K562 (cell line): ENCODE data around the gene CLCA2. TPM values are rescaled to one million over a fixed set of nuclear protein-coding genes. Genes with fewer than 3 reads are reported as not detected.
A peak's percentile ranks its signal among the peaks of the same experiment; 100 is the strongest.

Source experiments
- CBX1 ChIP-seq: sonication (generic); IDR thresholded peaks from 2 replicates; pipeline ENCODE4 v1.6.1; 2016; ENCODE audit warnings: antibody characterized with exemption, low read depth, mild to moderate bottlenecking
- DACH1 ChIP-seq: fragments of 450-650 bp; IDR thresholded peaks from 2 replicates; pipeline ENCODE4 v1.6.1; 2018; ENCODE audit not compliant: partially characterized antibody
- E4F1 ChIP-seq: fragments of 250-450 bp; sonication (Bioruptor Pico); IDR thresholded peaks from 2 replicates; pipeline ENCODE4 v1.5.0; 2021; ENCODE audit warnings: mild to moderate bottlenecking, borderline replicate concordance
- ELF4 ChIP-seq: fragments of 450-650 bp; formaldehyde crosslinking; IDR thresholded peaks from 2 replicates; pipeline ENCODE4 v1.4.0; 2022; ENCODE audit warnings: missing genetic modification characterization
- ETV1 ChIP-seq: fragments of 450-650 bp; conservative IDR thresholded peaks from 2 replicates; pipeline ENCODE4 v1.6.1; 2016; ENCODE audit warnings: missing genetic modification characterization, control low read depth, low read depth, missing compliant biosample characterization
- FUS ChIP-seq: fragments of 200-400 bp; formaldehyde crosslinking; optimal IDR thresholded peaks from 2 replicates; pipeline ENCODE3; 2017; ENCODE audit warnings: low read depth, low read length
- HDAC3 ChIP-seq: fragments of 450-650 bp; IDR thresholded peaks from 2 replicates; pipeline ENCODE4 v1.6.1; 2018; ENCODE audit warnings: borderline replicate concordance, mild to moderate bottlenecking, moderate library complexity; ENCODE audit not compliant: partially characterized antibody
- KDM5B ChIP-seq: fragments of 200-600 bp; sonication (generic); IDR thresholded peaks from 2 replicates; pipeline ENCODE4 v1.6.1; 2012; ENCODE audit warnings: low read depth, mild to moderate bottlenecking, moderate library complexity, low read length, control low read depth, inconsistent platforms; ENCODE audit not compliant: insufficient replicate concordance
- MEIS2 ChIP-seq: fragments of 450-650 bp; IDR thresholded peaks from 2 replicates; pipeline ENCODE4 v1.6.1; 2014; ENCODE audit warnings: mild to moderate bottlenecking; ENCODE audit not compliant: partially characterized antibody
- MTA2 ChIP-seq: fragments of 450-650 bp; IDR thresholded peaks from 2 replicates; pipeline ENCODE4 v1.6.1; 2016; ENCODE audit warnings: low read depth
- NFYB ChIP-seq: IDR thresholded peaks from 2 replicates; pipeline ENCODE4 v1.6.1; 2011; ENCODE audit warnings: mild to moderate bottlenecking, moderate library complexity; ENCODE audit not compliant: insufficient read length; ENCODE audit errors: extremely low read depth
- SP2 ChIP-seq: IDR thresholded peaks from 2 replicates; pipeline ENCODE4 v1.6.1; 2011; ENCODE audit warnings: mild to moderate bottlenecking, low read depth, low read length, moderate library complexity; ENCODE audit not compliant: poor library complexity, severe bottlenecking; ENCODE audit errors: extremely low read depth
- SRSF3 ChIP-seq: fragments of 200-400 bp; formaldehyde crosslinking; IDR thresholded peaks from 2 replicates; pipeline ENCODE4 v1.6.1; 2016; ENCODE audit warnings: mild to moderate bottlenecking, low read length, moderate library complexity; ENCODE audit not compliant: insufficient read depth
- TAF1 ChIP-seq: IDR thresholded peaks from 2 replicates; pipeline ENCODE4 v1.6.1; 2011; ENCODE audit warnings: mild to moderate bottlenecking, low read length, moderate library complexity; ENCODE audit not compliant: insufficient read depth, control insufficient read depth, severe bottlenecking; ENCODE audit errors: extremely low read depth
- TCF7 ChIP-seq: sonication (generic); IDR thresholded peaks from 2 replicates; pipeline ENCODE4 v1.6.1; 2016; ENCODE audit warnings: antibody characterized with exemption, borderline replicate concordance
- TEAD1 ChIP-seq, 2 experiments: fragments of 450-650 bp in 1 of 2; sonication (generic) in 1 of 2; formaldehyde crosslinking; IDR thresholded peaks; 2 replicates each; pipeline versions ENCODE4 v1.4.0 to v1.8.0; 2020 to 2022; ENCODE audit warnings: mild to moderate bottlenecking in 2 of 2, missing genetic modification reagents in 1 of 2
- ZFP30 ChIP-seq: fragments of 250-450 bp; sonication (Bioruptor Pico); IDR thresholded peaks from 2 replicates; pipeline ENCODE4 v1.8.0; 2022; ENCODE audit warnings: moderate library complexity, mild to moderate bottlenecking, inconsistent platforms, borderline replicate concordance
- ZKSCAN8 ChIP-seq: fragments of 200-800 bp; sonication (Bioruptor generic); IDR thresholded peaks from 2 replicates; pipeline ENCODE4 v1.6.1; 2016; ENCODE audit warnings: missing genetic modification characterization, missing compliant biosample characterization
- ZNF124 ChIP-seq: sonication (generic); formaldehyde crosslinking; IDR thresholded peaks from 2 replicates; pipeline ENCODE4 v1.8.1; 2022; ENCODE audit warnings: missing genetic modification reagents
- ZNF57 ChIP-seq: fragments of 450-650 bp; formaldehyde crosslinking; IDR thresholded peaks from 2 replicates; pipeline ENCODE4 v1.4.0; 2020; ENCODE audit warnings: mild to moderate bottlenecking, moderate library complexity
- ZNF695 ChIP-seq: fragments of 450-650 bp; formaldehyde crosslinking; IDR thresholded peaks from 2 replicates; pipeline ENCODE4 v1.4.0; 2020; ENCODE audit warnings: mild to moderate bottlenecking, moderate library complexity
- ZNF699 ChIP-seq: fragments of 250-450 bp; sonication (Bioruptor Pico); IDR thresholded peaks from 2 replicates; pipeline ENCODE4 v1.8.0; 2021; ENCODE audit warnings: mild to moderate bottlenecking, moderate library complexity; ENCODE audit not compliant: insufficient replicate concordance
- ZZZ3 ChIP-seq: fragments of 450-650 bp; IDR thresholded peaks from 2 replicates; pipeline ENCODE4 v1.6.1; 2016; ENCODE audit warnings: antibody characterized with exemption, mild to moderate bottlenecking, moderate library complexity
- polyA plus RNA-seq, 8 experiments: library from polyadenylated mRNA; depleted of rRNA in 4 of 8; stranded (reverse) in 5 of 8; unstranded in 3 of 8; fragments of >200 nt; fragmentation: Nextera tagmentation in 2 of 8; fragmentation: Illumina TruSeq in 1 of 8; extraction: Ambion mirVana in 2 of 8; extraction: Trizol in 1 of 8; gene quantifications; 2 replicates each; pipeline versions ENCODE4 v1.2.1 to v1.2.3, GENCODE V29; 2011 to 2014; ENCODE audit warnings: inconsistent platforms in 1 of 8, missing spikeins in 1 of 8
- total RNA-seq, 7 experiments: library from RNA; depleted of rRNA in 6 of 7; stranded (reverse); fragments of >200 nt in 6 of 7; fragmentation: Illumina TruSeq in 2 of 7; extraction: Trizol in 2 of 7; gene quantifications; 2 replicates each; pipeline versions ENCODE4 v1.2.1 to v1.2.3, GENCODE V29; 2011 to 2021; ENCODE audit warnings: low replicate concordance in 1 of 7
- TF ChIP-seq, protein P1 (sequence below): IDR thresholded peaks from 2 replicates; pipeline ENCODE4 v1.6.1; 2011; ENCODE audit not compliant: insufficient read length; ENCODE audit errors: extremely low read depth

CLCA2 gene
- total and polyA plus RNA-seq, 9 of the 15 experiments (the other 6 are each of a cell fraction or from before 2014, with no cell fraction given) = 0.03 TPM; not detected in 8

DNA sequence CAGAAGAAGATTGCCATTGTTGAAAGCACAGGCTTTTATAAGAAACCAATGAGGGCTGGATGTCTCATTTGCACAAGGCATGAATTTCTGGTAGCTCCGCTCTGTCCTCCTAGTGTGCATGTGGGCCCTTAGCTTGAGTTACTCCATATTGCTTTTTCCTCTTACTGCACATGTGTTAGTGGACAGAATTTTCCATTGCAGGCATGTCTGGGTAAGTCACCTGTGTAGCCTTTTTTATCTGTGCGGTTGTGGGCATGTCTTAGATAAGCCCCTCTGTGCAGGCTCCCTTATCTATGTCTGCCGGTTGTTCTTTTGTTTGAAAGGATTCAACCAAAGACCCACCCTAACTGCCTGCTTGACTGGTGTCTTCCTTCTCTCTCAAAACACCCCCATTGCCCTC, 37.5 kb downstream of the CLCA2 start (continued):
- no peak for TF ChIP-seq ZFP30 (CRISPR knock-in tag)
- TF ChIP-seq MEIS2 = peak; percentile 4
- TF ChIP-seq, protein P1, sequence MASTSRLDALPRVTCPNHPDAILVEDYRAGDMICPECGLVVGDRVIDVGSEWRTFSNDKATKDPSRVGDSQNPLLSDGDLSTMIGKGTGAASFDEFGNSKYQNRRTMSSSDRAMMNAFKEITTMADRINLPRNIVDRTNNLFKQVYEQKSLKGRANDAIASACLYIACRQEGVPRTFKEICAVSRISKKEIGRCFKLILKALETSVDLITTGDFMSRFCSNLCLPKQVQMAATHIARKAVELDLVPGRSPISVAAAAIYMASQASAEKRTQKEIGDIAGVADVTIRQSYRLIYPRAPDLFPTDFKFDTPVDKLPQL = no peak
- peak; percentile 55 for TF ChIP-seq HDAC3
- peak; percentile 38 for TF ChIP-seq ZNF699
- TF ChIP-seq ZZZ3 = no peak
- 0 out of 2 replicates have a peak, but pooled peaks have one; percentile 83 for TF ChIP-seq ZNF57 (CRISPR knock-in tag)
- TF ChIP-seq ZNF124 (CRISPR knock-in tag) = no peak
- no peak for TF ChIP-seq NFYB
- no peak for TF ChIP-seq KDM5B
- 0 out of 2 replicates have a peak, but pooled peaks have one; percentile 44 for TF ChIP-seq CBX1
- peak; percentile 74 for TF ChIP-seq ZKSCAN8 (CRISPR knock-in tag)
- peak; percentile 81 for TF ChIP-seq MTA2
- TF ChIP-seq DACH1 = no peak
- TF ChIP-seq SP2 = no peak
- peak; percentile 66; the same call in 1 of the 2 replicates for TF ChIP-seq E4F1 (CRISPR knock-in tag)
- no peak for TF ChIP-seq FUS
- peak; percentile 99 for TF ChIP-seq ELF4
- no peak for TF ChIP-seq SRSF3
- TF ChIP-seq TCF7 = no peak
- no peak for TF ChIP-seq TAF1
- peak in 1 of 2 experiments; percentile 99; a peak in 2 of 4 replicates for TF ChIP-seq TEAD1 (CRISPR knock-in tag; IDR thresholded peaks at IDR 0.05)
- peak; percentile 97 for TF ChIP-seq ZNF695 (CRISPR knock-in tag)
- TF ChIP-seq ETV1 (tag) = peak; percentile 79
